GM18520 (cell line): ENCODE results near the gene UGT3A1.
"Not testable (repeated sequence)": the region's sequence is repeated elsewhere in the genome, so short reads cannot be mapped to it uniquely, and the experiment has no call there.

Source experiments
- ATAC-seq: cut with Tn5 transposase; IDR thresholded peaks from one replicate; pipeline ENCODE4 v1.9.1; 2021; ENCODE audit not compliant: unreplicated experiment

UGT3A1 gene

DNA sequence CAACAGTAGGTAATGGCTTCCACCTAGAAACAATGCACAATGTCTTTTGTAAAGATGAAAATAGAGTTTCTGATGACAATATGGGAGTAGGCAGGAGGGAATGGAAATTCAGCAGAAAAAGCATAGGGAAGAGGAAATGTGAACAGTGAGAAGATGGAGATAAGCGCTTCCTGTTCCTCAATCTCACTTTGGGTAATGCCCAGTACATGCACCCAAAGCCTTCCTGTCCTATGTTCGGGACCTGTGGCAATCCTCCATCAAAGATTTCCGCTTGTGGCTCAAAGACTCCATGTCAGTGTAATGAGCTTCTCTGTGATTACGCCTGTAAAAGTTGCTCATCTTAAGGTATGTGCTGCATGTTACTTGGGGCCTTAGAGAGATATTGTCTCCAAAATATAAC lies 2.7 kb downstream of the UGT3A1 start:
- ATAC-seq = no peak

DNA sequence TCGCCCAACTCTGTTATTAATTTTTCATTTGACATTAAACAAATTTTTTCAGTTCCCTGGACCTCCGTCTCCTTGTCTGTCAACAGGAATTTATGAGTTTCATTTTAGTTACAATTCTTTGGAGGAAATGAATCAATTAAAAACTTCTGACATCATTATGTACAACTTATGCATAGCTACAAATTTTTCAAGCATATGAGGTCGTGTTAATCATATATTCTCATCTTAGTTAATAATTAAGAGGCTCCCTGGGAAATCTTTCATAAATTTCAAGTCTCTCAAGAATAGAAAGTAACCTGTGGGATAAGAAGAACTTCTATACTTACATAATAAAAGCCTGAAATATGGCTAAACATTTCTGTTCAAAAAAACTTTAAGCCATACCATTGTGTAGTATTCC lies 3.4 kb downstream of the UGT3A1 start:
- ATAC-seq = no peak

DNA sequence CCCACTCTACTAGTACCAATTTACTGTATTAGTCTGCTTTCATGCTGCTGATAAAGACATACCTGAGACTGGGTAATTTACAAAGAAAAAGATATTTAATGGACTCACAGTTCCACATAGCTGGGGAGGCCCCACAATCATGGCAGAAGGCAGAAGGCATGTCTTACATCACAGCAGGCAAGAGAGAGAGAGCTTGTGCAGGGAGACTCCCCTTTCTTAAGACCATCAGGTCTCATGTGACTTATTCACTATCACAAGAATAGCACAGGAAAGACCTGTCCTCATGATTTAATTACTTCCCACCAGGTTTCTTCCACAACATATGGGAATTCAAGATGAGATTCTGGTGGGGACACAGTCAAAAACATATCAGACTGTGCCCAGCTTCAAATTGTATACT lies 11.5 kb downstream of the UGT3A1 start:
- ATAC-seq = no peak

DNA sequence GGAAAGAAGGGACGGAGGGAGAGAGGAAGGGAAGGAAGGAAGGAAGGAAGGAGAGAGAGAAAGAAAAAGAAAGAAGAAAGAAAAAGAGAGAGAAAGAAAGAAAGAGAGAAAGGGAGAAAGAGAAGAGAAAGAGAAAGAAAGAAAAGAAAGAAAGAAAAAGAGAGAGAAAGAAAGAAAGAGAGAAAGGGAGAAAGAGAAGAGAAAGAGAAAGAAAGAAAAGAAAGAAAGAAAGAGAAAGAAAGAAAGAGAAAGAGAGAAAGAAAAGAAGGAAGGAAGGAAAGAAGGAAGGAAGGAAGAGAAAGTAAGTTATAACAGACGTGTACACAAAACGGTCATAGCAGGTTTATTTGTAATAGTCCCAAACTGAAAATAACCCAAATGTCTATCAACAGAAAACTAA lies 14.3 kb downstream of the UGT3A1 start:
- ATAC-seq = not testable (repeated sequence)

DNA sequence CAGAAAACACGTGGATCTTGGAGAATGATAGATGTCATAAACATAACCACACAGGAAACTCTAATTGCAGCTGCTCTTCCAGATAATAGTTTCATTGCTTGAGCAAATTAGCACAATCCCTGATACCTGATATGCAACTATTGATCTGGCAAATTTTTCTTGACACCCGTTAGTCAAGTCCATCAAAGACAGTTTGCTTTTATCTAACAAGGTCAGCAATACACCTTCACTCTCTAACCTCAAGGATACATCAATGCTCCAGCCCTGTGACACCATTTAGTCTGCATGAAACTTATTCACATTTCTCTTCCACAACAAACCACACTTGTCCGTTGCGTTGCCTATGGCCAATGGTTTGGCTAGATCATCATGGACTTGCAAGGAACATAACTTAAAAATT lies 16.6 kb downstream of the UGT3A1 start:
- no peak for ATAC-seq

DNA sequence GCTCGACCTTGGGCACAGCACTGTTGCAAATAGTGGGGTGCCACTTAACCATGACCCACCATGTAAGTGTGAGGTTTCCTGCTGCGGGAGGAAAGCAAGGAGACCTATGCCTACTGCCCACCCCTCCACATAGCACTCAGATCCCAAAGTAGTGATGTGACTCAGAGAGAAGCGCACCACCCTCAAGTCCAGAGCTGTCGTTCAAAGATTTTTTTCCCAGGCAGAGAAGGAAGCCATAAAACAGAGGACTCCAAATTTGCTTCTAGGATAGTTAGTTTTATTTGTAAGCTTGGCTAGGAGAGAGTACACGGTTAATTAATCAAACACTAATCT lies 19.3 kb downstream of the UGT3A1 start:
- ATAC-seq = no peak

DNA sequence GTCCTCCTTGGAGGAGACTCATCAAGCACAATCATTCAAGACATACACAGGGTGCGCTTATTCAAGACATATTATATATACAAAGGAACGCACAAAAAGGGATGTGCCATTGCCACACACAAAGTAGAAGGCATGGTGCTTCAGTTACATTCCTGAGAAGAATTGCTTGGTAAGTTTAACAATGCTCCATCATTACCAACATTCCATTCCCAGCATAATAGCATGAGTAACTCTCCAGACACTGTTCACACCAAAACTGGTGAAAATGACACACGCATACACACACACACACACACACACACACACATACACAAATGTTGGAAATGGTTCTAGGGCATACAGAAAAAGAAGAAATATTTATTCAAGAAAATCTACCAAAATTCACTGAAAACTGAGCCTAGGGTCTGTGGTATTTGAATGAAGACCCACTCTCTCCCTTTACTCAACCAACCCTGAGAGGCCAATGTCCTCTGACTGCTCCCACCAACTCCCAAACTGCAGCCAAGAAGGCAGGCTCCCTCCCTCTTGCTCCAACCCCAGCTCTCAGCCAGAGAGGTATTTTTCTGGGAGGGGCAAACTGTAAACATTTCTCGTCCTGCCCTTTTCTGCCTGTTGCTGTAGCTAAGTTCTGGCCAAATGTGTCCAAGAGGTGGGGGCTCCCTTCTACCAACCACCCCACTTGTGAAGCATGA lies 19.9 kb downstream of the UGT3A1 start:
- no peak for ATAC-seq

DNA sequence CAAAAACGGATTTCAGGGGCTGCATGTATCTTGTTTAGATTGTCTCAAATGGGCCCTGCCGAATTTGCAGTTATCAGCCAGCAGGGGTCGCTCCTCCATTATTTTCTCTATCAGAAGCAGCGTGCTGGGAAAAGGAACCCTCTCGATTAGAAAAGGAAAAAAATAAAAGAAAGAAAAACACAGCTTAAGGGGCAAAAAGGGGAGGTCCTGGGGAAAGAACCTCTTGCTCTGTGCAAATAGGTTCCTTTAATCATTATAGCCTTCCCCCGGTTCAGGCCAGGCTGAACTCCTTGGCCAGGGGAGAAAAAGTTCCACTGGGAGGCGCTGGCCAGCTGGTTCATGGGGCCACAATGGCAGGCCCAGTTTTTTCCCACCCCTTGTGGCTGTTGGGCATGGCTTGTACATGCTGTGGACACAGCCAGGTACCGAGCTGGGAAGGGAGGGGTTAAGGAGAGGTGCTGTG lies 27.8 kb downstream of the UGT3A1 start:
- no peak for ATAC-seq

DNA sequence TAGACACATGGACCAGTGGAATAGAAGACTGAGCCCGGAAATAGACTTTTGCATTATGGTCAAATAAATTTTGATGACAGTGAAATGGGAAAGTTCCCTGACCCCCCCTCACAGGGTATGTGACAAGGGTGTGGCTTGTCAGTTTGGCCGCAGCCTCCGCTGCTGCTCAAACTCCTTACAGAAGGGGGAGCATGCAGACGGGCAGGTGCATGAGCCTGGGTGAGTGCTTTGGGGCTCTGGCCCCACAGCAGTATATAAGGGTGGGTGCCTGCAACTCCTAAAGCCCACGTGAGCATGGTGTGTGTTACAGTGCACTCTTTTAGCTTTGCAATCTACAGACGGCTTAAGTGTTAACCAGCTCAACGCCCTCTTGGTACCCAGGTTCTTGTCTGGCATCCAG lies 30.9 kb downstream of the UGT3A1 start:
- ATAC-seq = no peak

DNA sequence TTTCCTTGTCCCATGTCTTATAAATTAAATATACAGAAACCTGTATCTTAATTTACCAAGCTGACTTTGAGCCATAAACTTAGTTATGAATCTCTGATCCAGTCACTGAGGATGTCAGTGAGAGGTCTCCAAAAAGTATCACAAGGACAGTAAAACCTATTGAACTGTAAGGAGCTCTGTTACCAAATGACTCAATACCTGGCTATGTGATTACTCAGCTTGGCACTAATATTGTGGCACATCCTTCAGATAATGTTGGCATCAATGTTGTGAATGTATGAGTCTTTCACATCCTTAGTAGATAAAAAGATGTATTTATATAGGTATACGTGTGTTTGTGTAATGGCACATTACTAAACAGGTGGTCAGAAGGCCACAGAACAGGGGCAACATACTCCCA lies 34.8 kb downstream of the UGT3A1 start:
- no peak for ATAC-seq

DNA sequence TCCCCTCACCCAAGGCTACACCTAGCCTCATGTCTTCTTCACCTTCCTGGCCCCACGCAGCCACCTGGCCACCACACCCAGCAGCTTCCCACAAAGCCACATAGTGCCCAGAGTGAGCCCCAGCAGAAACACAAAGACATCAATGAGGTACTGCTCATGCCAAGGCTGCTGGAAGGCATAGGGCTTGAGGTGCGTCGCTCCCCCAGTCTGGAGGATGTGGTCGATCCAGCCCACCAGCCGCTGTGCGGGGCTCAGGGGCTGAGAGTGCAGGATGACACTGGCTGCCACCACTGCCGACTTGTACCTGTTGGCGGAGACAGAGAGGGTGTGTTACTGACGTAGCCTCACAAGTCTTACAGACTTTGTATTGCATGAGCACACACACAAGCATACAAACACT lies 37.0 kb downstream of the UGT3A1 start:
- ATAC-seq = no peak

DNA sequence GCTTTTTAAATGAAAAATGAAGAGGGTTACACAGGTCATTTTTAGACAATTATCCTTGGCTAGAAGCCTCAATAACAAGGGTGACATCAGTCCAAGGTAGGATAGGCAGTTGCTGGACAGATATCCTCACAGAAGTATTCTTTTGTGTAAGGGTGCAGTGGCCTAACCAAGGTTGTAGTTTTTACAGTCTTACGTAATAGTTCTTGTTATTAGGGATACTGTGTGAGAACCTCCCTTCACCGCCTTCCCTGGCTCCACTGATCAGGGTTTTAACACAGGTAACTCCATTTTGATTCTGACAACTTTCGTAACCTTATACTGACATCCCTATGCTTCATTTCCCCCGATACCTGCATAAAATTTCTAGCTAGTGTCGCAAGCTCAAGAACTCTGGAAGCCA lies 44.1 kb downstream of the UGT3A1 start:
- no peak for ATAC-seq

DNA sequence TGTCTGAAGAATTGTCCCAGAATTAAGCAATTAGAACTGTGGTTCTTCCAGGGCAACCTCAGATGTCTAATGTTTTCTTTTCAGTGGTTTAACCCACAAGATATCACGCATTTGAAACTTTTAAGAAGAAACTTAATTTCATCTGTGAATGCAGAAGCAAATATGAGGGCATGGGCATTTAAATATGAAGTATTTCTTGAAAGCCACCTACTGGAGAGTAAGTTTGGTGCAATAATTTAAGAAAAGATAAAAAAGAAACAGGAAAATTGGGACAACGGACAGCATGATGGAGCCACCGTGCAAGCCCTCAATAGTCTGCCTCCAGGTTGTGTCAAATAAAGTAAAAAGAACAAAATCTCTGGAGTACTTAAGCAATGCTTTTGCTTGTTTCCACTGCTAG lies 51.6 kb downstream of the UGT3A1 start:
- no peak for ATAC-seq

DNA sequence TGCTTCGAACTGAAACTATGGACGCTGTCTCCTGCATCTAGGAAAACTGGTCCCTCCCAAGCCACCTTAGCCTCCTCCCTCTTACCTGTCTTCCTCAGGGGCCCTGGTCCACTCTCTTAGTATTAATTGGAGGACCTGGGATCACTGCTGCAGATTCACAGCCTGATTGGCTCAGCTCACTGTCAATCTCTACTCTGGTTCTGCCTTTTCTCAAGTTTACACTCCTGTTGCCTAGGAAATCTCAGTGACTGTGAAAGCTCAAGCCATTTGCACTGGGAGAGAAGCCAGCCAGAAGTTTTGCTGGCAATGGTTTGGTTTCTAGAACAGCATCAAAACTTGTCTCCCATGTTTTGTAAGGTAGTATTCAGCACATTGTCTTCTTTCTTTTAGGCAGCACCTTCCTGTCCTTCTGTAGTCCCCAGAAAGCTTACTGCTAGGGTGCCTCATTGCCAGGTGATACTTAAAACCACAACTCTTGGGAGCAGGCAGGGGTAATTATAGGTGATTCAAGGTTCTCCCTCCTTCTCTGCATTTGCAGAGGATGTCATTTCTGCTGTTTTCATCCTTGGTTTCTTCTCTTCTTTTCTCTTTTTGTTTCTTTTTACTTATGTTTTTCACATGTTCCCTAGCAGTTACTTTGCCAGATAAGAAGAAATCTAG lies 52.5 kb downstream of the UGT3A1 start, which contains the start of gene CAPSL:
CAPSL (minus strand) TSS at position 55 of the 660 bp plus-strand sequence. CDS start 17,502 bp downstream, outside the sequence.
- no peak for ATAC-seq

DNA sequence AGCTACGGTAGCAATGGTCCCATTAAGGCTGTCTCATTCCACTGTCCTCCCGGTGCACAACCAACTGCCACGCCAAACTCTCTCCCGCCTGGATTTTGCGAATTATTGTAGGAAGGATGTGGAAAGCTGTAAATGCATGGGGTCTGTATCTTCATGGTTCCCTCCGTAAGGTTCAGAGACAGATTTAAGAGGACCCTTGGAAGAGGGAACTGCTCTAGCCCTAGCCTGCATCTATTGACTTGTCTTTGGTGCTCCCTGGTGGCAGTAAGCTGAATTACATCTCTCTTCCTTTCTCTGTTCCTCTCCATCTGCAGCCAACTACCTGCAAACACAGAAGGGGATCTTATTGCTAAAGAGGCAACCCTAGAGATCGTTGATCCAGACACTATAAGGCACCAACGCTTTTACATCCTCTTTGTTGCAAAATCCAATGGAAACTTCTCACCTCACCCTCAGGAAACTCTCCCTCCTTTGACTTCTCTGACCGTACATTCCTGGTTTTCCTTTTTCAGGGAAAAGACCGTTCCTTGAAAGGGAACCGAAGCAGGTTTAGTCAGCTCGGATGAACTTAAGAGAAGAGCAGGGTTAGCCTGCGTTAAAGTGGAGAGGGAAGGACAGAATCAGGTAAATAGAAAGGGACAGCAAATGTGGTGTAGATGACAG lies 64.7 kb downstream of the UGT3A1 start:
- ATAC-seq = no peak

DNA sequence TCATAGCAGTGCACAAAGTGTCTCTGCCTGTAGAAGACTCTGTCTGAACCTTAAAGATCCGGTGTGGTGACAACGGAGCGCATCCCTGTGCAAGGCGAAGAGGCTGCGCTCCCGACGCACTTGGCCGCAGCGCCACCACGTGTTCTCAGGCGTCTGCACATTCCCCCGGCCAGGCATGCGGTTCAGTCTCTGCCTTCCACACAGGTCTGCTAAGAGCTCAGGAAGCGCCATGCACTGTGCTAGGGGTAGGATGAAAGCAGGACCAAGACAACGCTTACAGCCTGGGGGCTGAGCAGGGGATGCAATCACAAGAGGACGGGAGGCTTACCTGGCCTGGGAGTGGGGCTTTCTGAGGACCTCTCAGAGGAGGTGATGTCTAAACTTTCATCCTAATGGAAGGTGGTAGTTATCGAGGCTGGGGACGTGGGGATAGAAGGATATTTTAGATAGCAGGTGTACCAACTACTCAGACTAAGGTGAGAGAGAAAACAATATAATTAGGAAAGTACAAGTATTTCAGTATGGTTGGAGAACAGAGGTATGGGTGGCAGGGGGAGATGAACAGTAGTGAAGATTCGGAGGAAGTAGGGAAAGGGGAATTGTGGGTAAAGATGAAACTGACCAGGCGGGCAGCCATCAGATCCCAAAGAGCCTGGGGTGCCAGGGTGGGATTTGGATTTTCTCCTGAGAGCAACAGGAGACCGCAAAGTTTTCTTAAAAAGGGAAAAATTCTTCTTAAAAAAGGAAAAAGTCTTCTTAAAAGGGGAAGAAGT lies 66.1 kb downstream of the UGT3A1 start:
- no peak for ATAC-seq

DNA sequence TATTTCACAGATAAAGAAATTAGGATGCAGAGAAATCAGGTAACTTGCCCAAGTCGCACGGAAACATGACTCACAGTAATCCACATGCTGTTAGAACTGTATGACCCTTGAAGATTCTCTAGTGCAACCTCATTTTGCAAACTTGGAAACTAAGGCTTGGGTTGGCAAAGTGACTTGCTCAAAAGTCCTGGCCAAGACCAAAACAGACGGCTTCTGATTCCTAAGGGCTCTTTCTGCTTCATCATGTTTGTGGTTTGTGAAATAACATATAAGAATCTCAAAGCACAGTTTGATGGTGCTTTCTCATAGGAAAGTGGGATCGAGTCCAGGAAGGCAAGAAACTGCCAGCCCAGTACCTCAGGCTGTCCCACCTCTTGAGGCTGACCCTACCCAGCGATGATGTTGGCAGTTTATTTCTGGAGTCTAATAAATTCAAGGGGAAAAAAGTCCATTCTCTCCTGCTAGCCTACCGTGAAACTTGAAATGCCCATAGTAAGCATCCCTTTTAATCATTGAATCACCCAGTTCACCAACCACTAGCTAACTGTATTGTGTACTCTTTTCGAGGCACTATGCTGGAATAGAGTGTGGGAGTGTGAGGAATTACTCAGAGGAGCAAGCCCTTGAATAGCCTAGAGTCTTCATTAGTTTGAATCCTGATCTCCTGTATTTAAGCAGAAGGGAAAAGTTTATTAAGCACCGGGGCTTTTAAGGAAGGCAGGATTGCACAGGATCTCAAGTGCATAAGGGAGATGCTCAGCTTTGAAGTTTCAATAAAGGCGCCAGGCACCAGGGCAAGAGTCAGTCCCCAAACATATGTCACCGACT lies 66.9 kb downstream of the UGT3A1 start:
- no peak for ATAC-seq

DNA sequence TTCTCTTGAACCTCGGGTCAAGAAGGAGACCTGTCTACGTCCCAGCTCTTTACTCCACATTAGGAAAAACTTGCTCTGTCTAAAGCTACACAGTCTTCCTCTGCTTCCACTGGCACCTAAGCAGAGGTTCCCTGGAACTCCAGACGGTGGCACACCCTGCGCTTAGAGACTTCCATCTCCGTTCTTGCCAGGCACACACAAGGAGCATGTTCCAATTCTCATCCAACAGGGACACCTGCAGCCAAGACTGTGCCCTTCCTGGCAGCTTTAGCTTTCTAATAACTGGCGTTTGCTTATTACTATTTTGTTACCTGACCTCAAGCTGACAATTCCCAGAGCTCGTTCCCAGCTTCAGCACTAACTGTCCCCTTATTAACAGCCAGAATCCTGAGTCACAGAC lies 68.7 kb downstream of the UGT3A1 start:
- no peak for ATAC-seq

DNA sequence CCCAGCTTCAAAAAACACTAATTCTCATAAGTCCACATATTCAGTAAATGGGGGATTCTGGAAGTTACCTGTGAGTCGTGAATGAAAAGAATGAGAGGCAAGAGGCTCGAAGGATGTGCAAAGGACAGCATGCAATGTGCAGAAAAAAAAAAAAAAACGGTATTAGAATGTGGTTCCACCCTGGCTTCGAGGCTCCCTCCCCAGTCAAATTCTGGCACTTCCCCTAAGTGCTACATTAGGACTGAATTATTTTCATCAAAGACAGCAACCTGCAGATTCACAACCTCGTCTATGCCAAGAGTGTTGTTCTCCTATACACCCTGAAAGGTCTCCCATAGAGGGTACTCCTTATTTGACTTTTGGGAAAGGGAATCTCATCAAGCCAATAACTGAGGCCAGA lies 69.3 kb downstream of the UGT3A1 start:
- ATAC-seq = no peak

DNA sequence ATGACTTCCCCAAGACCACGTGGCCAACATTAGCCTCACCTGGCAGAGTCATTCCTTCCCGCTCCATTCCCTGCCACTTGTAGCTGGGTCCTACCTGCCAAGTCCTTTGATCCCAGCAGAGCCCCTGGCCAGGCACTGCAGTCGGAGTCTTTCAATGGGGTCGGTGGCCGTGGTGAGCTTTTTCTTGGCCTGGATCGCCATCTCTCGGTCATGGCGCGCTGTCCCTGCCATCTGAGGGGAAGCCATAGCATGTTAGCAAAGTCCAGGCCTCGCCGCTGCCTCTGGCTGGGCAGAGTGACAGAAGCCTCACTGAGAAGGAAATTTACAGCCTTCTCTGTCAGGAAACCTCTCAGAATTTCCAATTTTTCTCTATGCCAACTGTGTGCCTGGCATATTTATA lies 70.3 kb downstream of the UGT3A1 start:
- no peak for ATAC-seq

DNA sequence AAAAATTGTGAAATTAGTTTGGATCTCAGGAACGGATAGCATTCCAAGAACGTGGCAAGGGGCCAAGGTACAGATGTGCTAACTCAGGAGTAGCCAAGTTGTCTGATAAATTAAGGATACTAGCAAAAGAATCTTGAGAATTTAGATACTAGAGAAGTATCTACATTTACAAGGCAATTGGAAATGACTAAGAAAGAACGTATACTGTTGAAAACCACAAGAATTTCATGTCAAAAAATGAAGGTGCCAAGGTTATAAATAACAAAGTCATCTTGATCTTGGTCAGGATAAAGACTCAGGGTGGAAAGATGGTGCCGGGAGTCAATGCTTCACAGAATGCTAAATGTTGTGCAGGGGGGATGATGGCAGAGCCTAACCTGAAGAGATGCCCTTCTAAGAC lies 72.0 kb downstream of the UGT3A1 start:
- ATAC-seq = no peak
